ENCODE data around the gene MYOC.

- TF ChIP-seq EZH2 (IDR thresholded peaks at IDR 0.05; ENCODE audit: borderline replicate concordance, low read depth, low read length, severe bottlenecking) (no peak), CTCF (IDR thresholded peaks at IDR 0.05; ENCODE audit: borderline replicate concordance, extremely low read depth, low read length, poor library complexity, severe bottlenecking) (no peak)
Measured at GRCh38 chr1:171628225-171628624, 24.3 kb downstream of the MYOC start.

Data from DND-41 (cell line).